Muscle of back (tissue), 11 donors: ENCODE data around the gene SETD1A. TPM values are rescaled to one million over a fixed set of nuclear protein-coding genes. Genes with fewer than 3 reads are reported as not detected.
A peak's percentile ranks its signal among the peaks of the same experiment; 100 is the strongest.
"Not testable (repeated sequence)": the region's sequence is repeated elsewhere in the genome, so short reads cannot be mapped to it uniquely, and the experiment has no call there.

Experiments
- DNase-seq, 3 donors: peaks; one replicate each; pipeline versions ENCODE4 v3.0.0 to v3.0.0-alpha.2; 2013
- polyA plus RNA-seq, 10 donors: library from polyadenylated mRNA; unstranded; fragments of 120-200 nt; gene quantifications; one replicate each; pipeline ENCODE4 v1.2.1, GENCODE V29; 2013; ENCODE audit not compliant: insufficient read length in 10 of 10

The SETD1A gene
- polyA plus RNA-seq, 10 donors = 9.5 to 15.9 (median 11.3) TPM

DNA sequence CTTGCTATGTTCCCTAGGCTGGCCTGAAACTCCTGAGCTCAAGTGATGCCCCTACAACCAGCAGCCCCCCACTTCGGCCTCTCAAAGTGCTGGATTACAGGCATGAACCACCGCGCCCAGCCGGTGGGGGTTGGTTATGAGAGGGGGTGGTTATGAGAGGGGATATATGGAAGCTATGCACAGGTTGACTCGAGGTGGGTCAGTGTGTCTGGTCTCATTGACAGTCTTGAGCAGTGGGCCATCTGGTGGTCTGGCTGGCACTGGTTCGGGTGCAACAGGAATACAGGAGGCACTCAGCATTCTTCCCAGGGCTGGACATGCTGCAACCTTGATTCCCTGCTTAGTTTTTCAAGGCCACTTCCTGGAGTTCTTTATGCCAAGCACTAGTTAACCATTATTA, 58.5 kb downstream of the SETD1A start:
- DNase-seq = no peak

DNA sequence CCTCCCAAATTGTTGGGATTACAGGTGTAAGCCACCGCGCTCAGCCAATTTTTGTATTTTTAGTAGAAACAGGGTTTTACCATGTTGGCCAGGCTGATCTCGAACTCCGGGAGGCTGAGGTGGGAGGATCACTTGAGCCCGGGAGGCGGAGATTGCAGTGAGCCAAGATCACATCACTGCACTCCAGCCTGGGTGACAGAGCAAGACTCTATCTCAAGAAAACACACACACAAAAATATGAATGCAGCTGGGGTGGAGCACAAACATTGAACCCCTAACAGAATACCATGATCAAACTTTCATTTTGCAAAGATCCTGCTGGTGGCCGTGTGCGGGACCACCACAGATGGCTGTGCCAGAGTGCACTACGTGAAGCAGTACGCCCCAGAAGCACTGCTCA, 60.2 kb downstream of the SETD1A start:
- DNase-seq = not testable (repeated sequence)

DNA sequence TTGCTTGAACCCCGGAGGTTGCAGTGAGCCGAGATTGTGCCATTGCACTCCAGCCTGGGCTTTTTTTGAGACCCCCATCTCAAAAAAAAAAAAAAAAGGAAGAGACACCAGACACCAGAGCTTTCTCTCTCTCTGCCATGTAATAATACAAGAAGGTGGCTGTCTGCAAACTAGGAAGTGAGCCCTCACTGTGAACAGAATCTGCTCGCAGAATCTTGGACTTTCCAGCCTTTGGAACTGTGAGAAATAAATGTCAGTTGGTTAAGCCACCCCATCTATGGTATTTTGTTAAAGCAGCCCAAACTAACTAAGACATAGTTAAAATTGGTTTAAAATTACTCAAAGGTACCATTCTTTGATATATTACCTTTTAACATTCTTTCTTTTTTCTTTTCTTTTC, 63.0 kb downstream of the SETD1A start:
- DNase-seq = no peak

DNA sequence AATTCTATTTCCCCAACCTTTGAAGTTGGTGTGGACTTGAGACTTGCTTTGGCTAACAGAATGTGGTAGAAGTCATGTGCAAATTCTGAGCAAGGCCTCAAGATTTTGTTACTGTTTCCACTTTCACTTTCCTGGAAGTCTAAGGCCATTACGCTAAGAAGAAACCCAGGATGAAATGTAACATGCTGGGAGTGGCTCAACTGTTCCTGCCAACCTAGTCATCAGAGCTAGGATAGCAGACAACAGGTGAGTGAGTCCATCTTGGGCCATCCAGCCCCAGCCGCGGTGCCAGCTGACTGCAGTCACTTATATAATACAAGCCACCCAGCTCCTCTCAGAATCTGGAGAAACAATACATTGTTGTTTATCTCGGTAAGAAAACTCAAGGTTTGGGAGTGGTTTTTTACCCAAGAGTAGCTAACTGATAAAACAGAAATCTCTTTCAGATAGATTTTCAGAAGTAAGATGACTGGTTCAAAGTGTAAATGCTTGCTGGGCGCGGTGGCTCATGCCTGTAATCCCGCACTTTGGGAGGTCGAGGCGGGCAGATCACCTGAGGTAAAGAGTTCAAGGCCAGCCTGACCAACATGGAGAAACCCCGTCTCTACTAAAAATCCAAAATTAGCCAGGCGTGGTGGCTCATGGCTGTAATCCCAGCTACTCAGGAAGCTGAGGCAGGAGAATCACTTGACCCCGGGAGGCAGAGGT, 65.1 kb downstream of the SETD1A start:
- no peak for DNase-seq

DNA sequence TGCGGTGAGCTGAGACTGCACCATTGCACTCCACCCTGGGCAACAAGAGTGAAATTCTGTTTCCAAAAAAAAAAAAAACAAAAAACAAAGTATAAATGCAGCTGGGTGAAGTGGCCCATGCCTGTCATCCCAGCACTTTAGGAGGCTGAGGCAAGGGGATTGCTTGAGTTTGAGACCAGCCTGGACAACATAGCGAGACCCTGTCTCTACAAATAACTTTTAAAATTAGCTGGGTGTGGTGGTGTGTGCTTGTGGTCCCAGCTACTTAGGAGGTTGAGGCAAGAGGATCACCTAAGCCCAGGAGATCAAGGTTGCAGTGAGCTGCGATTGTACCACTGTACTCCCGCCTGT, 65.7 kb downstream of the SETD1A start:
- DNase-seq = no peak

DNA sequence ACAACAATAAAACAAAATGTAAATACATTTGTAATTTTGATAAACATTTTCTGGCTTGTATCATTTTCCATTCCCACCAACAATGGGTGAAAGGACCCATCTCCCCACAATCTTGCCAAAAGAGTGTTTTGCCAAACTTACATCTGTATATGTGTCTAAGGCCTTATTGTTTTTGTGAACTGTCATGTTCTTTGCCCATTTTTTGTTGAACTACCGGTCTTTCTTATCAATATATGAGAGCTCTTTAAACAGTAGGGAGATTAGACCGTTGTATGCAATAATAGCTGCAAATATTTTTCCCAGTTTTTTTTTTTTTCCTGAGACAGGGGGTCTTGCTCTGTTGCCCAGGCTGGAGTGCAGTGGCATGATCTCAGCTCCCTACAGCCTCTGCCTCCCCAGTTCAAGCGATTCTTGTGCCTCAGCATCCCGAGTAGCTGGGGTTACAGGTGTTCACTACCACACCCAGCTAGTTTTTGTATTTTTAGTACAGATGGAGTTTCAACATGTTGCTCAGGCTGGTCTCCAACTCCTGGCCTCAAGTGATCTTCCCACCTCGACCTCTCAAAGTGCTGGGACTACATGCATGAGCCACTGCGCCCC, 66.2 kb downstream of the SETD1A start:
- DNase-seq = no peak

DNA sequence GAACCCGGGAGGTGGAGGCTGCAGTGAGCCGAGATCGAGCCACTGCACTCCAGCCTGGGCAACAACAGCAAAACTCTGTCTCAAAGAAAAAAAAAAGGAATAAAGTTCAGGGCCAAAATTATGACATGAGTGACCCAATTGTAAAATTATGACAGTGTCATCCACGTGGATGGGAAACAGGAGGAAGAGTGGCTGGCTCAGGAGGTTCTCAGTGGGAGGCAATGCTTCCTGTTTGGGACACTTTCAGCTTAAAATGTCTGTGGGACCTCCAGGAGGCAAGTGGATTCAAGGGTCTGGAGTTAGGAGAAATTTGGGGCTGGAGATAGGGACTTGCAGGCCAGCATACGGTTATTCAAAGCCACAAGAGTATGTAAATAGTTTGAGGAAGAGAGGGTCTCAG, 67.8 kb downstream of the SETD1A start:
- no peak for DNase-seq

DNA sequence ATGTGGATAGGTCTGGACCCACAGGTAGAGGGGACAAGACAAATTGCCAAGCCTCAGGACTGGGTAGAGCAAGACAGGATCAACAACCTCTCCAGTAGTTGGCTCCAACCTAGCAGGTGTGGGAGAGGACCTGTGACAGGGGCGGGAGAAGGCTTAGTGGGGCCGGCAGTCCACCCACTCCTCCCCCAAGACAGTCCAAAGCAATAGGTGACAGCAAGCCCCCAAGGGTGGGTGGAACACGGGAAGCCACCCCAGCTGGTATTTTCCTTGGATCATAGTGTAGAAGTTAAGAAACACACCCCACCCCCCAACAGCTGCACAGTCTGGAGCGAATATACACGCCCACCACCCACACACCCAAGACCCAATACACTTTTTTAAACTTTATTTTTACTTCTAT, 71.7 kb downstream of the SETD1A start:
- no peak for DNase-seq

DNA sequence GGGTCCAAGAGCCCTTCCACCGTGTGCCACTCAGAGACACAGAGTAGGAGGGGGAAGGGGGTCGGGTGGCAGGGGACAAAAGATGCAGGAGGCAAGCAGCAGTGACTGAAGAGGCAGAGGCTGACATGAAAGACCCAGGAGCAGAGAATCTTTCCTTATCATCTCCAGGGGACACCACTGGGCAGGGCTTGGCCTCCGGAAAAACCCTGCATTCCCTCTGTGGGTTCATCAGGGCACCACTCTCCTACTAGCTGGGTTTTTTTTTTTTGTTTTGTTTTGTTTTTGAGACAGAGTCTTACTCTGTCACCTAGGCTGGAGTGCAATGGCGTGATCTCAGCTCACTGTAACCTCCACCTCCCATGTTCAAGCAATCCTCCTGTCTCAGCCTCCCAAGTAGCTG, 73.7 kb downstream of the SETD1A start:
- DNase-seq = no peak

DNA sequence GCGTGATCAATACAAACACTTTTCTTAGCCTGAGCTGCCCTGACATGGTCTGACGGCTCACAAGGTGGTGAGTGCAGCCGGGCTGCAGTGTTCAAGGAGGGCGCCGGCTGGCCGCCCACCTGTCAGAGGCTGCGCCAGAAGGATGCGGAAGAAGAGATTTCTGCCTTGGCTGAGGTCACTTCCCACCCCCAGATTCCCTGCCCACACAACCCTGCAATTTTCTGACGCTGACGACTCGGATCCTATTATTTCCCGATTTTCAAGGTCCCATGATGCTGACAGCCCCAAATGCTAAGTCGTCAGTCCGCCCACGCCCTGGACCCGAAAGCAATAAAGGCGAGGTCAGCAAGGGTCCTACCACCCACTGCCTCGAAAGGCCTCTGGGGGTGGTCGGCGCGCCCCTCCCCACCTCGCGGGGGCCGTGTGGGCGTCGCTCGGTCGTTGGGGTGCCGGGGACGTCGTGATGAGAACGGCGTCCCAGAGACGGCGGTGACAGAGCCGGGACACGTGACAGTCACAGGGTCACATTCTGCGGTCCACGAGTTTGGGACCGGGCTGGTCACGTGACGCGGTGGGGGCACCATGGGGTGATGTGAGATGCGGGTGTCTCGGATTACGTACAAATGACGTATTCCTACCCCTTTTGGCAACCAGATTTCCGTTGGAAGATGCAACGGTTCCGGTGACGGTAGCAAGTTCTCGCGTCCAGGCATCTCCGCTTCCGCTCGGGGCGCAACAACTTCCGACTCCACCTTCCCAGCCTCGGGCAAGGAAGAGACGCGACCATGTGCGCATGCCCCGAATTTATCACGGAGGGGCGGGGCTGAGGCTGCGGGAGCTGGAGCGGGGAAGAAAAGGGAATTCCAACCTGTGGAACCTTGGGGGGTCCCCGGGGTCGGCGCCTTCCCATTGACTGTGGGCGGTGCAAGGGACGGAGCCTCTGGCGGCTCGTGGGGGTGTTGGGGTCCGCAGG, 75.5 kb downstream of the SETD1A start, which contains the start of gene STX4:
Gene STX4 (plus strand): TSS at position 823 of the 973 bp plus-strand sequence. CDS start 248 bp downstream, outside the sequence.
- DNase-seq = peak; percentile 97 to 99 (median 98)

DNA sequence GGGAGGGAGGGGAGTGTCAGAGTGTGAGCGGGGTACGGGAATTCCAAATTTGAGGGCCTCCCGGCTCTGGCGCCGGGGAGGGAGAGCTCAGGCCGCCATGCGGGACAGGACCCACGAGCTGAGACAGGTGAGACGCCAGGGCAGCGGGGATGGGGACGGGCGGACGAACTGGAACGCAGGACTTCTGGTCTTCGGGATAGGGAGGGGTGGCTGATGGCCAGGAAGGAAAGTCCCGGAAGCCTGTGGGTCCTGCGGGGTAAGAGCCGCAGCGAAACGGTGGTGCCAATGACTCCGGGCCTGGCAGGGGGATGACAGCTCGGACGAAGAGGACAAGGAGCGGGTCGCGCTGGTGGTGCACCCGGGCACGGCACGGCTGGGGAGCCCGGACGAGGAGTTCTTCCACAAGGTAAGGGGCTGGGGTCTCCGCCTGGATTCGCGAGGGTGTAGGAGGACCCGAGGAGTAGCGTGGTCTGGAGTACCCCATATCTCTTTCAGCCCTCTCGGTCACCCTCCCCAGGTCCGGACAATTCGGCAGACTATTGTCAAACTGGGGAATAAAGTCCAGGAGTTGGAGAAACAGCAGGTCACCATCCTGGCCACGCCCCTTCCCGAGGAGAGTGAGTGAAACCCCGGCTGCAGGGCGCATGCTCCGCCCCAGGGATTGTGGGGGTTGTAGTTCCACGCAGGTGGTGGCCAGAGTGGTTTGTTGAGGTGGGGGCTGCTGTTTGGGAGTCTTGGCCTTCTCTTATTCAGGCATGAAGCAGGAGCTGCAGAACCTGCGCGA, 76.3 kb downstream of the SETD1A start:
- DNase-seq = peak; percentile 84 to 95 (median 92)

Other genes with a start within 250 kb of the SETD1A start
- gene PHKG2, start 209.3 kb upstream of the SETD1A start, polyA plus RNA-seq = 10 to 100 TPM in 8 of 10 donors, 1 to 10 TPM in 2; 8.3 to 15.3 (median 11.9) TPM
- gene CFAP119, start 195.7 kb upstream of the SETD1A start, polyA plus RNA-seq = 1 to 10 TPM in 9 of 10 donors, under 1 TPM in 1; 0.42 to 2.0 (median 1.8) TPM
- 10 to 100 TPM; 46.0 to 66.6 (median 54.1) TPM for gene RNF40, start 195.4 kb upstream of the SETD1A start, polyA plus RNA-seq
- gene ZNF629, start 170.5 kb upstream of the SETD1A start, polyA plus RNA-seq = 10 to 100 TPM; 11.3 to 15.4 (median 12.9) TPM
- 10 to 100 TPM; 24.4 to 41.4 (median 29.9) TPM for gene BCL7C, start 63.7 kb upstream of the SETD1A start, polyA plus RNA-seq
- gene CTF1, start 61.1 kb upstream of the SETD1A start, polyA plus RNA-seq = 10 to 100 TPM in 5 of 10 donors, 1 to 10 TPM in 5; 7.7 to 13.1 (median 10.6) TPM
- 10 to 100 TPM in 1 of 10 donors, 1 to 10 TPM in 9; 5.6 to 12.1 (median 8.1) TPM for gene FBXL19, start 34.2 kb upstream of the SETD1A start, polyA plus RNA-seq
- gene ORAI3, start 8.7 kb upstream of the SETD1A start, polyA plus RNA-seq = 10 to 100 TPM in 7 of 10 donors, 1 to 10 TPM in 3; 7.5 to 12.6 (median 10.3) TPM
- 10 to 100 TPM in 3 of 10 donors, 1 to 10 TPM in 7; 7.1 to 13.8 (median 9.8) TPM for gene HSD3B7, start 27.5 kb downstream of the SETD1A start, polyA plus RNA-seq
- 1 to 10 TPM in 8 of 10 donors, under 1 TPM in 2; 0.68 to 3.9 (median 1.5) TPM for gene STX1B, start 52.9 kb downstream of the SETD1A start, polyA plus RNA-seq
- gene STX4, start 75.8 kb downstream of the SETD1A start, polyA plus RNA-seq = 10 to 100 TPM; 34.0 to 44.6 (median 38.1) TPM
- 10 to 100 TPM in 2 of 10 donors, 1 to 10 TPM in 8; 5.8 to 11.0 (median 9.0) TPM for gene ZNF668, start 116.5 kb downstream of the SETD1A start, polyA plus RNA-seq
- gene ZNF646, start 116.7 kb downstream of the SETD1A start, polyA plus RNA-seq = 10 to 100 TPM in 1 of 10 donors, 1 to 10 TPM in 9; 6.8 to 10.1 (median 8.4) TPM
- gene PRSS53, start 131.2 kb downstream of the SETD1A start, polyA plus RNA-seq = 1 to 10 TPM; 1.7 to 4.6 (median 3.3) TPM
- gene VKORC1, start 137.0 kb downstream of the SETD1A start, polyA plus RNA-seq = 10 to 100 TPM; 51.1 to 68.1 (median 58.2) TPM
- gene BCKDK, start 150.6 kb downstream of the SETD1A start, polyA plus RNA-seq = 10 to 100 TPM; 19.7 to 29.9 (median 25.3) TPM
- 10 to 100 TPM; 38.8 to 57.3 (median 45.3) TPM for gene KAT8, start 159.9 kb downstream of the SETD1A start, polyA plus RNA-seq
- 1 to 10 TPM in 2 of 10 donors, under 1 TPM in 6, not detected in 2; 0.11 to 4.2 (median 0.25) TPM for gene PRSS8, start 178.0 kb downstream of the SETD1A start, polyA plus RNA-seq
- 1 to 10 TPM; 1.1 to 2.8 (median 1.8) TPM for gene PRSS36, start 192.3 kb downstream of the SETD1A start, polyA plus RNA-seq
- gene FUS, start 222.4 kb downstream of the SETD1A start, polyA plus RNA-seq = 100 to 1,000 TPM; 310 to 492 (median 406) TPM
- gene PYCARD, start 245.0 kb downstream of the SETD1A start, polyA plus RNA-seq = 10 to 100 TPM in 1 of 10 donors, 1 to 10 TPM in 9; 3.3 to 14.0 (median 7.3) TPM